ENCODE measurements around the gene RAB11FIP5.
A peak's percentile ranks its signal among the peaks of the same experiment; 100 is the strongest.
"Not testable (repeated sequence)": the region's sequence is repeated elsewhere in the genome, so short reads cannot be mapped to it uniquely, and the experiment has no call there.

Gene RAB11FIP5

DNA sequence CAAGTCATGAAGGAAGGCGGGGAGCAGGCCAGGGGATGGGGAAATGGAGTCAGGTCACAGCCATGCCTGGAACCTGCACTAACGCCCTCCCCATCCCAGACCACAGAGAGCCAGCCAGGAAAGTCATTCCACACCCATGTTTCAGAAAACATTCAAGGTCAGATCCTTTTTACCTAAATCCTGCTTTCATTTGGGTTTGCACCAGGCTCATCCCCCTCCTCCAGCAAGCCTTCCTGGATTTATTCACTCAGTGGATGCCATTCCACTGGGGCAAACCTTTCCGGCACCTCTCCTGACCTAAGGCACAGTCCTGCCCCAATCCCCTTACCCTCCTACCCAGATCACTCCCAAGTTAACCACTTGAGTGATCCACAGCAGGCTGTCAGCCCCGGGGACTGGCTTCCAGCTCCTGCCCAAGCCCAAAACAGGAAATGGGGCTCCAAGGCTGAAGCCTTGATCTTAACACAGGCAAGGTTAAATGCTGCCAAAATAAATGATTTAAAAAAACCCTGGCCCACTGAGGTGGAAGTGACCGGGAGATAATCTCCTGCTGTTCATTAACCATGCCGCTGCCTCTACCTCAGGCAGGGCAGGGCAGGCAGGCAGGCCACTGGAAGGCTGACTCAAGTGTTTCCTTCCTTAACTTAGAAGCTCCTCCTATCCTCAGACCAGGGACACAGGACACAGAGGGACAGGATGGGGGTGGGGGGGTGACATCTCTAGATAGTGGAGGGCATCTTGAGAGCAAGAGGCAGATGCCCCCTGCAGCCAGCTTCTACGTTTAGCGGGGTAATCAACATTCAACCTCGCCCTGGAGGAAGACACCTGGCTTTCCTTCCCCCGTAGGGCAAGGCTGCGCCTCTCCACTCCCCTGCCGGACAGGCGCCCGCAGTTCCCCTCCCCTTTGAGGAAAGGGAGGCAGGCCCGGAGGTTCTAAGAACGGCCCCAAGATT lies 1.4 kb downstream of the RAB11FIP5 start:
- DNase-seq: peak in 1 of 5 experiments; percentile 13

DNA sequence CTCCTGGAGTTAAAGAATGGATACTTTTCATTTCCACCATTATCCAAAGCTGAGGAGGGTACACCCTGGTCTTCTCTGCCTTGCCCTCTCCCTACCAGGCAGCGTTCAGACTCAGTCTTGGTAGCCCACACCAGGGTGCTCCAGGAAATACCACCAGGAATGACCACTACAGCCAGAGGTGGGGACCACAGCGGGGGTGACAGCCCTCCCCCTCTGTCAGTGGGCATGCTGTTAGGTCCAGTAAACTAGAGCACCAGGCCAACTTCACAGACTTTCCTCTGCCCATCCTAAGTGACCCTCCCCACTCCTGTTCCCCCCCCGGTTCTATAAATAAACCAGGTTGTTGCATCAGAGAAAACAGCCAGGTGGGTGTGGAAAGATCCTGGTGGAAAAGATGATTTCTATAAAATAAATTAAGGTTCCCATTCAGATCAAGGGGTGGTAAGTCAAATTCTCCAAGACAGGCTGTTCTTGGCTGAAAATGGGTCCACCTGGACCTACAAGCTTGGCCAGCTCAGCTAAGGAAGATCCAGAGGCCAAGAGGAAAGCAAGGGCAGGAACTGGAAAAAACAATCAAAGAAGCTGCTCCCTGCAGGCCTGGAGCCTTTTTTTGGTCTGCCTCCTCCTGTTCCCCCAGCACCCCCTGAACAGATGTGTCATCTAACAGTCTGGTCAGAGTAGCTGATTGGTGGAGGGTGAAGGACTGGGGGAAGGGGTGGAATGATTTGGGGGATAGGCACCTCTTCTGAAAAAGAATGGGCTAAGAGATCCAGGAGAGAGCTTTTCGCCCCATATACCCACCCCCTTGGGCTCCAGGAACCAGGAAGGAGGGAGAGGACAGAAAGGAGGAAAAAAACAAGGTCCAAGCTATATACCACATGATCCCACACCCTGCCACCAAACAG lies 2.3 kb downstream of the RAB11FIP5 start:
- no peak for DNase-seq

- no peak for DNase-seq
These were observed 3.1 kb downstream of the RAB11FIP5 start for GRCh38 chr2:73109431-73110167.

DNA sequence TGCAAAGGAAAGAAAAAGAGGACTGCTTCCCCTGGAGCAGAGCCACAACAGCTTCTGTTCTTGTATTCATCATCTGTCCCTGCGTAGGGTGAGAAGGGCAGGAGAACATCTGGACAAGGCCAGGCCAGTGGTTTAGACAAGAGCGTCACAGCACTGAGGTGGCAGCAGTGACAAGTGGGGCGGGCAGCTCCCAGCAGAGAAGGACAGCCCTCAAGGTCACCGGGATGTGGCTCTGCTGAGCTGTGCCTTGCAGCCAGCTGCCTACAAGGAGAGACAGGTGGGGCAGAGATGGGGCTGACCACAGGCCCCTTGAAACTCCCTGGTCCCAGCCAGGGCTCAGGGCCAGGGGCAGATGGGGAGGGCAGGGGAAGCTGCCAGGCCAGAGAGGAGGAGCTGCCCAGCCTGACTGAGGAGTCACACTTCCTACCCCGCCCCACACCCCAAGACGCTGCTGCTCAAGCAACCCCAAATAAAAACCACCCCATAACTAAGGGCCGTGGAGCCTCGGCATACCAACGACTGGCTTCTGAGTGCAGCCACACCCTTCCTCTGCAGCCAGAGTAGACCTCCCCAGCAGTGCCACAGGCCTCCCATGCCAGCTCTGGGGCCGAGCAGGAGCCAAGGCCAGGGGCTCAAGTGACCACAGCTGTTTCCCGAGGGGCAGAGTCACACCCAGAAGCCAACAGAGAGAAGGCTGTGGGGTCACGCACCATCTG lies 5.4 kb downstream of the RAB11FIP5 start:
- peak in 1 of 5 experiments; percentile 66 for DNase-seq

GRCh38 chr2:73106791-73107190 lies 6.0 kb downstream of the RAB11FIP5 start:
- DNase-seq: no peak

DNA sequence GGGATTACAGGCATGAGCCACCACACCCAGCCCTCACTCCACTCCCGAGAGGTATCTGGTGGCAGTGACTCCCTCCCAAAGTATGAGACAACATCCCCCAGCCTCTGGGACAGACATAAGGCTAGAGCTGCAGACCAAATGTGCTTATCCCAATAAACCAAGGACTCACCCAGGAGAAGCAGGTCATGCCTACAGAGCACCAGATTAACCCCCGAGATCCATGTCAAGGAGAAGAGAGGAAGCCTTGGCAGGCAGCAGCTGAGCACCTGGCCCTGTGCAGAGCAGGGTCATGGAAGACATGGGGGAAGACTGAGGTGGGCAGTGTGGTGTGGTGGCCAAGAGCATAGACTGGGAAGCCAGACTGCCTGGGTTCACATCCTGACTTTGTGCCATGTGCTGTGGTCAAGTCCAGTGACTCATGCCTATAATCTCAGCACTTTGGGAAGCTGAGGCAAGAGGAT lies 7.2 kb downstream of the RAB11FIP5 start:
- DNase-seq: no peak

GRCh38 chr2:73104933-73105332 lies 7.8 kb downstream of the RAB11FIP5 start:
- no peak for DNase-seq

GRCh38 chr2:73103018-73103542 lies 9.7 kb downstream of the RAB11FIP5 start:
- peak in 1 of 5 experiments; percentile 60 for DNase-seq

- no peak for DNase-seq
These were observed 11.0 kb downstream of the RAB11FIP5 start for GRCh38 chr2:73101626-73102256.

- DNase-seq: no peak
These were observed 11.8 kb downstream of the RAB11FIP5 start for GRCh38 chr2:73100956-73101355.

DNA sequence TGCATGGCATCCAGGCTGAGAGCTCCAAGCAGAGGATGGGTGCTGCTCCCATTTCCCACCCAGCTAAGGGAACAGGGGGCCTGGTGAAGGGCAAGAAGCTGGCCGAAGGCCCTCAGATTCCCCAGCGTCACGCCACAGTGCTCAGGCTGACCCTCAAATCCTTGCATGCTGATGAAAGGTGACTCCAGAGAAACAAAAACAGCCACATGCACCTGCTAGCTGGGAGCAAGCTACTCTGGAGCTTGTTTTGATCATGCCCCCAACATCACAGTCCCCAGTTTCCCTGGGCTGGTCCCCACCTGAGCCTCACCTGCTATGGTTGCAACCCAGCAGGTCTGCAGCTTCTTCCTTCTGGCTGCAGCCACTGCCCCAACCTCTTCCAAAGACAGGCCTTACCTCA lies 13.3 kb downstream of the RAB11FIP5 start:
- DNase-seq: no peak

DNA sequence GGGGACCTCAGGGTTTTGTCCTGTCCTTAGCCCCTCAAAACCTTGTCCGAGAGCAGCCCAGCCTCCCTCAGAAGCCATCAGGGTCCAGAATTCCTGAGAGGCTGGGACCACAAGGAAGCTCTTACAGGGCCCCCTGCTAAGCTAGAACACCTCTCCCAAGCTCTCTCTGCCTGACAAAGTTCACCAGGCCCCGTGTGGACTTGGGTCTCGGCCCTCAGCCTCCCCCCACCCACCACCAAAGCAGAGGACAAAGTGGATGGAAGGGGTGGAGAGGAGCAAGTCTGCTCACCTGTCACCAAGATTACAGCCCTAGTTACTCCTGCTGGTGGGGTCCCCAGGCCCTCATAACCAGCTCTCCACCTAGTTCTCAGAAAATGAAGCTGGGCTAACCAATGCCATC lies 16.8 kb downstream of the RAB11FIP5 start:
- no peak for DNase-seq

GRCh38 chr2:73093601-73094218 lies 19.0 kb downstream of the RAB11FIP5 start:
- not testable (repeated sequence) for DNase-seq

- DNase-seq: no peak
These were observed 20.5 kb downstream of the RAB11FIP5 start for GRCh38 chr2:73092146-73092783.

DNA sequence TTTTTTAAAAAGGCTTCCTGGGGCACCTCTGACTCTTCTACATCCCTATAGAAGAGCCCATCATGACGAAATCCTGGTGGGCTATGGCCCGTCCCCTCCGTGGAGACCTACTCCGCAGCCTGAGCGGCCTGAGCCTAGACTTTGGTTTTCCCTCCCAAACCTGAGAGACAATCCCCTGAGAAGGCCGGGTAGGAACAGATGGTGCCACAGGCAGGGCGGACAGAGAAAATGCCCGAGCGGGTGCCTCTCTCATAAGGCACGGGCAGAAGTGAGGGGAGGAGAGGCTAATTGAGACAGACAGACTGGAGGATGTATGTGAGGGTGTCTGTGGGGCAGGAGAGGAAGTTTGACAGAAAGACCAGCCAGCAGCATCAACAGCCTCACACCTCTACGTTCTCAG lies 21.1 kb downstream of the RAB11FIP5 start:
- no peak for DNase-seq

DNA sequence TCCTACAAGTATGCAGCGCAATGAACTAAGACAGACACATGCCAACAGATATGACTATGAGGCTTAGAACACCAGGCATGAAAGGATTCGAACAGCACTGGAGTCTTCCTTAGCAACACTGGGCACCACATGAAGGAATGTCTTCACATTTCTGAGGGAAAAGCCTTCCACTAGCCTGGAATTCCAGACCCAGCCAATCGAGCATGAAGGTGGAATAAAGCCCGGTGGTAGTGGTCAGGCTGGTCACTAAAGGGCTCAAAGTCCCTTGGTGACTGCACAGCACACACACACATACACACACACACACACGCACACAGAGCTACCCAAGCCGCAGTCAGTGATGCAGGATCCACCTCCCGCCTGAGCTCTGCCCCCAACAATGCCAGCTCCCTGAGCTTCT lies 21.6 kb downstream of the RAB11FIP5 start:
- no peak for DNase-seq

GRCh38 chr2:73089270-73090030 lies 23.3 kb downstream of the RAB11FIP5 start:
- DNase-seq: no peak

- DNase-seq: no peak
These were observed 24.0 kb downstream of the RAB11FIP5 start for GRCh38 chr2:73088703-73089102.

DNA sequence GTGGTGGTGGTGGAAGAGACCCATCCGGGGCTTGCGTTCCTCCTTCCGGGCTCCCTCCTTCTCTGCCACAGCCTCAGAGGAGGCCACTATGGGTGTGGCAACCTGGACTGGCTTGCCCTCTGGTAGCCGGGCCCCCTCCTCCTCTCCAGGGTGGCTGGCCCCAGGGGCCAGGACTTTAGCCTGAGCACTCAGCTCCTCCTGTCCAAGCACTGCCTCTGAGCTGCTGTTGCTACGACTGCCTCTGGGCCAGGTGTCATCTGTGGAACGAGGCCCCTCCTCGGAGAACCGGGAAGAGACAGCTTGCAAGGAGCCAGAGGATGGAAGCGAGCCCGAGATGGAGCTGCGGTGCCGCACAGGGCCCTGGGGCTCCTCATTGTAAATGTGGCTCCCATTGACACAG lies 24.5 kb downstream of the RAB11FIP5 start:
- no peak for DNase-seq
